OCI-LY3 (cell line): ENCODE measurements around the gene ANXA11.

Experiments
- CTCF ChIP-seq: fragments of 200-600, 300-600 bp; sonication (generic); IDR thresholded peaks from 2 replicates; pipeline ENCODE4 v1.5.1; 2014; ENCODE audit warnings: antibody characterized with exemption, low read length, low read depth
- EZH2phosphoT487 ChIP-seq: fragments of 200-600 bp; shearing (Covaris generic); IDR thresholded peaks from 2 replicates; pipeline ENCODE4 v1.6.1; 2018; ENCODE audit warnings: antibody characterized with exemption, mixed run types, low read depth

GRCh38 chr10:80172896-80173295 is 32.4 kb downstream of the ANXA11 start:
- TF ChIP-seq EZH2phosphoT487: no peak
- no peak for TF ChIP-seq CTCF
